ENCODE data around the gene CMTM3.
A peak's percentile ranks its signal among the peaks of the same experiment; 100 is the strongest.
"Not testable (repeated sequence)": the region's sequence is repeated elsewhere in the genome, so short reads cannot be mapped to it uniquely, and the experiment has no call there.

Gene CMTM3

DNA sequence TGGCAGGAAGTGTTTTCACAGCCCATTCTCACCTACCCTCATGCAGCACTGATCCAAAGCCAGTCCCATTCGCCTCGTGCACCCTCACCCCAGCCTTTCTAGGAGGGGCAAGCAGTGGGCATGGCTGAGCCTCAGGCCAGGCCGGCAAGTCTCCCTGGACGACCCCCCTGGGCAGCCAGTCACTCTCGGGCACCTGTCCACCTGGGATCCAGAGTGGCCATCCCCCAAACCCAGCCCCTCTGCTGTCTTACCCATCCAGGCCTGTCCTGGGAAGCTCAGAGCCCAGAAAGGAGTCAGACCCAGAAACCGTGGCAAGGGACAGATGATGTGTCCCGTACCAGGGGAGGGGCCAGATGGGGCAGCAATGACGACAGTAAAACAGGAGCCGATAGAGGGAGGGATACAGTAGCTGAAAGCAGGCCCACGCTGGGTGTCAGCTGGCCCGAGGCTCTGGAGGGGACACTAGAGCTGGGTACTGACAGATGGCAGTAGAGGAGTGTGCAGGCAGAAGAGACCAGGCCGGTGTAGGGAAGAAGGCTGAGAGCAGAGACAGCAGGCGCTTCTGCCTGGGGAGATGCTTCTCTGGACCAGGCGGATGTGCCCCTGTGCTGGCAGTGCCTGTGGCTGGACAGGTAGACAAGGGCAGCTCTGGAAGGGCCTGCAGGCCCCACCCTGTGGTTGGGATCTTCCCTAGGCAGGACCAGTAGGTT, 5.8 kb downstream of the CMTM3 start:
- no peak for DNase-seq (ENCODE audit: low read depth)

- DNase-seq (ENCODE audit: low read depth): not testable (repeated sequence)
Observed at GRCh38 chr16:66611911-66612310, 7.4 kb downstream of the CMTM3 start.

DNA sequence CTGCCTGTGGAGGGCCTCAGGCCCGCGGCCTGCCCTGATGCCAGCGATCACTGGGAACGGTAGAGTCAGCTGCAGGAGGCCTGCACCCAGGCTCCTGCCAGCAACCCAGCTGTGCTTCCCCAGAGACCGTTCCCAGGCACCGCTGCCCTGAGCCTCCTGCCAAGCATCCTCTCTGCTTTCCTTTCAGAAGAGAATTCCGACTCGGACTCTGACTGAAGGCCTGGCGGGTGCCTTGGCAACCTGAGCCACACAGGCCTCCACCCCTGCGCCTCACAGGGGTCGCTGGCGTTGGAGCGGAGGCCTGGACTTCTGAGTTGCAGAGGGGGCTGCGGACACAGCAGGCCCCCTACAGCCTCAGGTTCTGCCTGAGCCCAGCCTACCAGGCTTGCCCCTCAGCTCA, 7.9 kb downstream of the CMTM3 start:
- no peak for DNase-seq (ENCODE audit: low read depth)

DNA sequence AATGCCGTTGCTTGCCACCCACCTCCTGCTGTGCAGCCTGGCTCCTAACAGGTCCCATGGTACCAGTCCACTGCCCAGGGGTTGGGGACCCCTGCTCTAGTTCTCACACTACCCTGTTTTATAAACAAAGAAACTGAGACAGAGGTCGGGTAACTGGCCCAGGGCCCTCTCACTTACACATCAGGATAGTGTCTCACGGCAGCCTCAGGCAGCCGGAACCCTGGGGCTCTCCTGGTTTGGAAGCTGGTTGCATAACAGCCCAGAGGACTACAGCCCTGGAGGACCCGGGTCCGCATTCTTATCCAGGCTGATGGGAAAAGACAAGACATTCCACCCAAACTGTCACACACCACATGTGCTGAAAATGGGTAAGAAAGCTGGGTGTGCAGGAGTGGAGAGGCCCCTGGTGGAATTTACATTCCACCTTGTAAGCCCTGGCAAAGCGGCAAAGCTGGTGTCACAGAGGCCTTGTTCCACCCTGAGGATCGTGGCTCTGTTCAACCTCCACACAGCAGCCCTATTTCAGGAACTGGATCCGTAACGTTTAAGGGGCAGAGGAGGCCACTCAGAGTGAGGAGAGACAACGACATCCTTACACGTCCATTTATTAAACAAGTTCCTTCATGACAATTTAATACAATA, 9.8 kb downstream of the CMTM3 start:
- no peak for DNase-seq (ENCODE audit: low read depth)

DNA sequence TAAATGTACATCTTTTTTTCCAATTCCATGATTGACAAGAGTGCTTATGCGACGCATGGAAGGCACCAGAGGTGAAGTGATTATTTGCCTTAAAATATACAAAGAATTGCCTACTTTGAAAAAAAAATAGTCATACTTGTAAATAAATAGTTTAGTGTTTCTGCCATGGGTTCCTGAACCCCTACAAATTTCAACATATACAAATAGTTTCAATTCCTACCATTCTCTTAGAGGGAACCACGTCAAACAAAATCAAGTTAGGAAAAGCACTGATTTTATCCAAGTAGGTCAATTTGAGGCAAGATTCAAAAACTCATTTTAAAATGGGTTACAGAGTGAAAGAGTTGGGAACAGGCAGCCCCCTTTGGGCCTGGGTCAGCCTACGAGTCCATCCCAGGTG, 11.7 kb downstream of the CMTM3 start:
- DNase-seq (ENCODE audit: low read depth): no peak

DNA sequence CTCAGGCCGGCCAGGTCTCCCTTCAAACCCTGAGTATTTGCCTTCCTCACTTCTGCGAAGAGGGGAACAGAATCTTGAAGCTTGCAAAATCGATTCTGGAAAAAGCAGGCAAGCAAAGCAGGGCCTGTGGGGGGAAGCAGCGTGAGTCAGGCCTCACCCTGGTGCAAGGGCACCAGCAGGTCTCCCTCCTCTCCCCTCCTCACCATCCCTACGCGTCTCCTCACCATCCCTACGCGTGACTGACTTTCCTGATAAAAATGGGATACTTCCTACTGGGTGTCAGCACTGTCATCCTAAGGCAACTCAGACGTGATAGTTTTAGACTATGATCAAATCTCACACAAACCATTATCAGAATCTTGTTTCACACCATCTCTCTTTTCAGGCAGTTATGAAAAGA, 12.1 kb downstream of the CMTM3 start:
- peak; percentile 52 for DNase-seq (ENCODE audit: low read depth)

DNA sequence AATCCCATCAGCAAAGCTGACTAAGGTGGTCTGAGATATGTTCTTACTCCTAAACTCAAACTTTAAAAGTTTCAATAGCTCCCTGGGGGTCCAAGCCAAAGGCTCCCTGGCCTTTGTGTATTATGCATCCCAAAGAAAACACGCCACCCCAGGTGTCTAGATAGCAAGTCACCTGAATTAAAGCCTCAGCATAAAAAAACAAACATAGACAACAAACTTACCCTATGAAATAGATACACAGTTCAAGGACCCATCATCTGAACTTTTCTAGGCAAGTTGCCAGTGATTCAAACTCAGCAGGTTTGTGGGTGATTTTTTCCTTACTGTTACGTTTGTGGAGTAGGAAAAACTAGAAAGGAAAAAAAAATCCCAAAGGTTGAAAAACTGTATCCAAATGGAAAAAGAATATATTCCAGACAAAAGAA, 12.5 kb downstream of the CMTM3 start:
- DNase-seq (ENCODE audit: low read depth): no peak

GRCh38 chr16:66617728-66618127, 13.2 kb downstream of the CMTM3 start:
- no peak for DNase-seq (ENCODE audit: low read depth)

- DNase-seq (ENCODE audit: low read depth): peak; percentile 97
Observed at GRCh38 chr16:66618588-66619375, 14.3 kb downstream of the CMTM3 start.

DNA sequence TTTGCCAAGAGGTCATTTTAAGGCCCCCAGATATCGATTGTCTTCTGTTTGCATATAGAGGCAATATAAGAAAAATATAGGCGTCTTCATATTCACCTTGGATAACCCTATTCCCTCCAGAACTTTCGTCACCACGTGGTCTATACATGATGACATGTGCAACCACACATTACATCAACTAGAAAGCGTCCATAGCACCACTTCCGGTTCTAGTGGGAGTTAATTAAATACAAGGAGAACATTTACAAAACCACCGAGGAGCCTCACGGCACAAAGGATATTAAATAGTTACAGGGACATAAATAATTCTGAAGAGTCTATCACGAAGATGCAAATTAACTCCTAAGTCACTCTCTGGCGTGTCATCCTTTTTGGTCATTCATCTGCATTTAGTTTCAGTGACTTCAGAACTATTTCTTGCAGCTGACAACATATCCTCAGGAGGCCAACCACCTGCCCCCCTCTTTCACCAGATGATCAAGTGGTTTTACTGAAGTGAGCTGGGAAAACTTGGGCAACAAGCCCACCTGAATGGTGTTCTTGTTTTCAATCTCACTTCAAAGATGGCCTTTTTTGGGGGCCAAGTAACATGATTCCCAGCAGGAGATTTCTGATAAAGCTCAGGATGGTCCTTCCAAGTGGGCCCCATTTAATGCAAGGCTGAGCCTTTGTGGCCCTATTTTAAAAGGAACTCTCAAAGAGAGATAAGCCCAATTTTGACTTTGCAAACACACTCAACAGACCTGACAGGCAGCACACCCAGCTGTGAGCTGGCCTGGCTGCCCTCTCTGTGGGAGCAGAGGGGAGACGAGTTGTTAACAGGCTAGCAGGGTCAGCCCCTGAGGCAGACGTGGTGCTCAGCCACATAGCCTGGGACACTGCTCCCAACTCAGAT, 15.3 kb downstream of the CMTM3 start:
- DNase-seq (ENCODE audit: low read depth): peak; percentile 81

- DNase-seq (ENCODE audit: low read depth): no peak
Observed at GRCh38 chr16:66620429-66620795, 15.9 kb downstream of the CMTM3 start.

- DNase-seq (ENCODE audit: low read depth): no peak
Observed at GRCh38 chr16:66621973-66622372, 17.5 kb downstream of the CMTM3 start.

GRCh38 chr16:66622863-66623262, 18.4 kb downstream of the CMTM3 start:
- peak; percentile 65 for DNase-seq (ENCODE audit: low read depth)

GRCh38 chr16:66623755-66624154, 19.3 kb downstream of the CMTM3 start:
- DNase-seq (ENCODE audit: low read depth): no peak

DNA sequence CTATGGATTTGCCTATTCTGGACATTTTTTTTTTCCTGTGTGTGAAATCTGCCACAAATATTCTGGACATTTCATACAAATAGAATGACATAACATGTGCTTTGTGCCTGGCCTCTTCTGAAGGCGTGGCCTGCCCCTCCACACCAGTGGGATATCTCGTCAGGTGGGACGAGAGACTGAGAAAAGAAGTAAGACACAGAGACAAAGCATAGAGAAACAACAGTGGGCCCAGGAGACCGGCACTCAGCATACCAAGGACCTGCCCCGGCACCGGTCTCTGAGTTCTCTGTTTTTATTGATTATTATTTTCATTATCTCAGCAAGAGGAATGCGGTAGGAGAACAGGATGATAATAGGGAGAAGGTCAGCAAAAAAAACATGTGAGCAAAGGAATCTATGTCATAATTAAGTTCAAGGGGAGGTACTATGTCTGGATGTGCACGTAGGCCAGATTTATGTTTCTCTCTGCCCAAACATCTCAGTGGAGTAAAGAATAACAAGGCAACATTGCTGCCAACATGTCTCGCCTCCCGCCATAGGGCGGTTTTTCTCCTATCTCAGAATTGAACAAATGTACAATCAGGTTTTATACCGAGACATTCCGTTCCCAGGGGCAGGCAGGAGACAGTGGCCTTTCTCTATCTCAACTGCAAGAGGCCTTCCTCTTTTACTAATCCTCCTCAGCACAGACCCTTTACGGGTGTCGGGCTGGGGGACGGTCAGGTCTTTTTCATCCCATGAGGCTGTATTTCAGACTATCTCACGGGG, 23.3 kb downstream of the CMTM3 start:
- DNase-seq (ENCODE audit: low read depth): not testable (repeated sequence)

DNA sequence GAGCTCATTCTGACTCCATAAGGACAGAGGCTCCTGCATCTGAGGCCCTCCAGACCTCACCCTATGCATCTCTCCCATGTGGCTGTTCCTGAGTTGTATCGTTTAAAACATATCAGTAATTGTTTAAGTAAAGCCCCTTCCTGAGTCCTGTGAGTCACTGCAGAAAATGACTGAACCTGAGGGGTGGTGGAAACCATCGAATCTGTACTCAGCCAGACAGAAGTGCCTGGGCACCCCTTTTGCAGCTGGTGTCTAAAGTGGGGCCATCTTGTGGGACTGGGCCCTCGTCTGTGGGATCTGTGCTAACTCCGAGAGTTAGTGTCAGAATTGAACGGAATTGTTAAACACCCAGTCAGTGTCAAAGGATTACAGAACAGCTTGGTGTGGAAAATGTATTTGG, 25.4 kb downstream of the CMTM3 start:
- DNase-seq (ENCODE audit: low read depth): no peak

- not testable (repeated sequence) for DNase-seq (ENCODE audit: low read depth)
Observed at GRCh38 chr16:66630561-66631260, 26.2 kb downstream of the CMTM3 start.

DNA sequence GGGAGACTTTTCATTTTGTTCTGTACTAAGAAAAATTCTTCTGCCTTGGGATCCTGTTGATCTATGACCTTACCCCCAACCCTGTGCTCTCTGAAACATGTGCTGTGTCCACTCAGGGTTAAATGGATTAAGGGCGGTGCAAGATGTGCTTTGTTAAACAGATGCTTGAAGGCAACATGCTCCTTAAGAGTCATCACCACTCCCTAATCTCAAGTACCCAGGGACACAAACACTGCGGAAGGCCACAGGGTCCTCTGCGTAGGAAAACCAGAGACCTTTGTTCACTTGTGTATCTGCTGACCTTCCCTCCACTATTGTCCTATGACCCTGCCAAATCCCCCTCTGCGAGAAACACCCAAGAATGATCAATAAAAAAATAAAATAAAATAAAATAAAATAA, 27.1 kb downstream of the CMTM3 start:
- not testable (repeated sequence) for DNase-seq (ENCODE audit: low read depth)

- no peak for DNase-seq (ENCODE audit: low read depth)
Observed at GRCh38 chr16:66634527-66635196, 30.2 kb downstream of the CMTM3 start.

DNA sequence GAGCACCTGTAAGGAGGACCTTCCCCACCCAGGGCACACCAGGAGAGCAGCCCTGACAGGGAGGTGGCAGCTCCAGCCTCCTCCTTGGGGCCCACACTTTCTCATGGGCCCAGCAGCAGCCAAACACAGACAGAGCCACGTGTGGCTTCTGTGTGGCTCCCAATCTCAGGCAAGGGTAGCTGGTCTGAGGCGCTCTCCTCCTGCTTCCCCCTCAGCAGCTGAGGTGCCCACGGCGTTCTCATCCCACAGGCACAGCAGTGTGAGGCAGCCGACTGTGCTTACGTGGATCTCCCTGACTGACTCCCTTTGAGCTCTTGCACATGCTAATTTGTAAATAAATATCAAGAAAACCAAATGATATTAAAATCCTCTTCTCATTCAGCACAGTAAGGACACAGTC, 30.9 kb downstream of the CMTM3 start:
- DNase-seq (ENCODE audit: low read depth): no peak

Measured in amniotic epithelial cell (primary cell).